ENCODE results near the gene SNAP47. TPM values are rescaled to one million over a fixed set of nuclear protein-coding genes. Genes with fewer than 3 reads are reported as not detected.

Gene SNAP47
- polyA plus RNA-seq, 1 experiment = 44.8 TPM

DNA sequence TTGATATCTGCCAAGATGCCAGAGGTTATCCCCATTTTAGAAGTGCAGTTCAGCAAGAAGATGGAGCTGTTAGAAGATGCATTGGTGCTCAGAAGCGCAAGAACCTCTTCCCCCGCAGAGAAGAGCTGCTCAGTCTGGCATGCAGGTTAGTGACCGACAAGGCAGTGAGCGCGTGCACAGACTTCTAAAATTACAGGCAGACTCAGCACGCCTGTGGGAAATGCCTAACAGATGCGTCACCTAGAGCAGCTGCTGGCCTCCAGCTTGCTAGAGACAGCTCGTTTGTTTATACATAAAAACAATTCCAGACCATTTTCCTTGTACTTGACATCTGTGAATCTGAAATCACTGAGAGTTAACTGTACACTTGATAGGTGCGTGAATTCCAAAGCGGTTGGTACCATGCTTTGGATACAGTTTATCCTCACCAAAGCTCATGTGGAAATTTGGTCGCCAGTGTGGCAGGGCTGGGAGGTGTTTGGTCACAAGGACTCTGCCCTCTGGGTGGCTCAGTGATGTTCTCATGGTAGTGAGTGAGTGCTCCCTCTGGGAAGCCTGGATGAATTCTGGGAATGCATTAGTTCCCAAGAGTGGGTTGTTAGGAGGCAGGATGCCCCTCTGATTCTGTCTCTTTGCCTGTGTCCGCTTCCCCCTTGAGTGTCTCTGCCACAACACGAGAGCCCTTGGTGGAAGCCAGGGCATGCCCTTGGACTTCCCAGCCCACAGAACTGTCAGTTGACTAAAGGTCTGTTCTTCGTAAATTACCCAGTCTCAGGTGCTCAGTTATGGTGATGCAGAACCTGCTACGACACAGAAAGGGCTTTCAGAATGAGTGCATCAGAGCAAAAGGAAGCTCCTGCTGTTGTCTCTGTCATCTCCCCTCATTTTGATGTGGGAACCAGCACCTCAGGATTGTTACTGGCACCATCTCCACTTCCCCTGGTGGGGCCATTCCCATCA is 24.4 kb downstream of the SNAP47 start:
- ChIA-PET POLR2A (interaction anchor here (0.5 to 1.9 kb wide), 10 partner anchors 10 to 1421 kb away, joined by 3 to 11 read pairs (median 5); partner anchors contain the start of genes JMJD4 and SNAP47), CTCF (interaction anchor here (1.3 to 4.1 kb wide), 3 partner anchors 29 to 194 kb away, joined by 3 to 33 read pairs (median 22); no protein-coding TSS in a partner anchor)

DNA sequence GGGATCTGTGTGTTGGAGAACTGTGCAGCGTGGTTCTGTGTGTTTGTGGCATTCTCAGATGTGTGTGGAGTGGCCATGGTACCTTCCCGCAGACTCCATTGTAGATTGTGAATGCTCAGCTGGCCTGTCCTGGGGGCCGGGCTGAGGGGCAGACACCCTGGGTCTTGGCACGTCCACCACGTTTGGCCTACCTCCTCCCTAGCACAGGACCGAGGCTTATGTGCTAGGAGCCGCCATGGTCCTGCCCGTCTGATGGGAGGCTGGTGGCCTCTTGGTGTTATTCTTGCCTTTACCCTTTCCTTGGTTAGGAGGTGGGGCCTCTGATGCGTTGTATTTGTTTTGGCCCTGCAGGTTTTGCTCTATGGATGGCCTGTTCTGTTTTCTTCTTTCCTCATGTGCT is 25.1 kb downstream of the SNAP47 start:
- TF ChIP-seq, protein P1, sequence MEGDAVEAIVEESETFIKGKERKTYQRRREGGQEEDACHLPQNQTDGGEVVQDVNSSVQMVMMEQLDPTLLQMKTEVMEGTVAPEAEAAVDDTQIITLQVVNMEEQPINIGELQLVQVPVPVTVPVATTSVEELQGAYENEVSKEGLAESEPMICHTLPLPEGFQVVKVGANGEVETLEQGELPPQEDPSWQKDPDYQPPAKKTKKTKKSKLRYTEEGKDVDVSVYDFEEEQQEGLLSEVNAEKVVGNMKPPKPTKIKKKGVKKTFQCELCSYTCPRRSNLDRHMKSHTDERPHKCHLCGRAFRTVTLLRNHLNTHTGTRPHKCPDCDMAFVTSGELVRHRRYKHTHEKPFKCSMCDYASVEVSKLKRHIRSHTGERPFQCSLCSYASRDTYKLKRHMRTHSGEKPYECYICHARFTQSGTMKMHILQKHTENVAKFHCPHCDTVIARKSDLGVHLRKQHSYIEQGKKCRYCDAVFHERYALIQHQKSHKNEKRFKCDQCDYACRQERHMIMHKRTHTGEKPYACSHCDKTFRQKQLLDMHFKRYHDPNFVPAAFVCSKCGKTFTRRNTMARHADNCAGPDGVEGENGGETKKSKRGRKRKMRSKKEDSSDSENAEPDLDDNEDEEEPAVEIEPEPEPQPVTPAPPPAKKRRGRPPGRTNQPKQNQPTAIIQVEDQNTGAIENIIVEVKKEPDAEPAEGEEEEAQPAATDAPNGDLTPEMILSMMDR (IDR thresholded peaks at IDR 0.05; ENCODE audit: low read depth, low read length) = no peak
- no peaks in the 10 kb centered on the region for H3K27me3 ChIP-seq (ENCODE audit: control insufficient read depth, insufficient read depth, low read length)
- H3K27ac ChIP-seq (ENCODE audit: low read depth, low read length) = peak overlapping the region; percentile 63
- no peak overlapping the region for H3K4me3 ChIP-seq (ENCODE audit: low read depth, low read length)
- ChIA-PET POLR2A (interaction anchor here (1.2 kb wide), 1 partner anchor 10 kb away, joined by 3 read pairs; no protein-coding TSS in a partner anchor), CTCF (interaction anchor here (2.3 to 4.1 kb wide), 3 partner anchors 30 to 193 kb away, joined by 9 to 33 read pairs (median 22); partner anchors contain the start of gene WNT9A)
- peaks cover 4% of the 10 kb centered on the region for H3K9me3 ChIP-seq (ENCODE audit: control insufficient read depth, insufficient read depth, low read length)
- DNase-seq (ENCODE audit: low read depth, low spot score) = no peak

More for the DNA sequence above, 24.4 kb downstream of the SNAP47 start:
- DNase-seq (ENCODE audit: low read depth, low spot score) = peak; percentile 96
- TF ChIP-seq, protein P1 (IDR thresholded peaks at IDR 0.05; ENCODE audit: low read depth, low read length) = no peak
- peak overlapping the region; percentile 63 for H3K27ac ChIP-seq (ENCODE audit: low read depth, low read length)
- no peak overlapping the region for H3K4me3 ChIP-seq (ENCODE audit: low read depth, low read length)
- peaks cover 4% of the 10 kb centered on the region for H3K9me3 ChIP-seq (ENCODE audit: control insufficient read depth, insufficient read depth, low read length)
- H3K27me3 ChIP-seq (ENCODE audit: control insufficient read depth, insufficient read depth, low read length) = no peaks in the 10 kb centered on the region

GRCh38 chr1:227761621-227762230 is 26.5 kb downstream of the SNAP47 start:
- no peaks in the 10 kb centered on the region for H3K27me3 ChIP-seq (ENCODE audit: control insufficient read depth, insufficient read depth, low read length)
- DNase-seq (ENCODE audit: low read depth, low spot score) = no peak
- CTCF ChIA-PET = interaction anchor here (0.7 to 3.5 kb wide), 9 partner anchors 13 to 329 kb away, joined by 3 to 33 read pairs (median 8); partner anchors contain the start of gene WNT9A
- peaks cover 4% of the 10 kb centered on the region for H3K9me3 ChIP-seq (ENCODE audit: control insufficient read depth, insufficient read depth, low read length)
- POLR2A ChIA-PET = no interaction called here
- TF ChIP-seq, protein P1 (IDR thresholded peaks at IDR 0.05; ENCODE audit: low read depth, low read length) = no peak
- H3K4me3 ChIP-seq (ENCODE audit: low read depth, low read length) = no peak overlapping the region
- no peak overlapping the region for H3K27ac ChIP-seq (ENCODE audit: low read depth, low read length)

- POLR2A ChIA-PET = no interaction called here
- Histone ChIP-seq H3K27me3 (ENCODE audit: control insufficient read depth, insufficient read depth, low read length) (no peaks in the 10 kb centered on the region), H3K27ac (ENCODE audit: low read depth, low read length) (peak overlapping the region; percentile 11), H3K9me3 (ENCODE audit: control insufficient read depth, insufficient read depth, low read length) (peaks cover 4% of the 10 kb centered on the region), H3K4me3 (ENCODE audit: low read depth, low read length) (no peak overlapping the region)
- CTCF ChIA-PET = interaction anchor here (0.7 to 3.5 kb wide), 10 partner anchors 12 to 329 kb away, joined by 3 to 33 read pairs (median 6); partner anchors contain the start of gene WNT9A
- DNase-seq (ENCODE audit: low read depth, low spot score) = no peak
- TF ChIP-seq, protein P1 (IDR thresholded peaks at IDR 0.05; ENCODE audit: low read depth, low read length) = peak; percentile 77
Measured at GRCh38 chr1:227762231-227762911, 27.1 kb downstream of the SNAP47 start.
